Right lobe of liver (tissue), 4 donors: Measurements from ENCODE around the gene PDSS2.

Source experiments
- POLR2A ChIP-seq: fragments of 450-650 bp; IDR thresholded peaks from one replicate; pipeline ENCODE4 v1.6.1; 2017; ENCODE audit warnings: antibody characterized with exemption, mild to moderate bottlenecking
- TF ChIP-seq, protein P1 (sequence below), 4 donors: fragments of 200-600 bp in 3 of 4; fragments of 450-650 bp in 1 of 4; IDR thresholded peaks; one replicate each; pipeline versions ENCODE4 v1.5.1 to v1.8.0; 2016 to 2022; ENCODE audit warnings: antibody characterized with exemption in 4 of 4, mild to moderate bottlenecking in 2 of 4
- donor health status: DM: no; HTN: no; CAD: no.
- donor health status: DM: no; HTN: no; CAD: no.
- donor health status: DM: no; HTN: yes; CAD: no.

- TF ChIP-seq, protein P1, sequence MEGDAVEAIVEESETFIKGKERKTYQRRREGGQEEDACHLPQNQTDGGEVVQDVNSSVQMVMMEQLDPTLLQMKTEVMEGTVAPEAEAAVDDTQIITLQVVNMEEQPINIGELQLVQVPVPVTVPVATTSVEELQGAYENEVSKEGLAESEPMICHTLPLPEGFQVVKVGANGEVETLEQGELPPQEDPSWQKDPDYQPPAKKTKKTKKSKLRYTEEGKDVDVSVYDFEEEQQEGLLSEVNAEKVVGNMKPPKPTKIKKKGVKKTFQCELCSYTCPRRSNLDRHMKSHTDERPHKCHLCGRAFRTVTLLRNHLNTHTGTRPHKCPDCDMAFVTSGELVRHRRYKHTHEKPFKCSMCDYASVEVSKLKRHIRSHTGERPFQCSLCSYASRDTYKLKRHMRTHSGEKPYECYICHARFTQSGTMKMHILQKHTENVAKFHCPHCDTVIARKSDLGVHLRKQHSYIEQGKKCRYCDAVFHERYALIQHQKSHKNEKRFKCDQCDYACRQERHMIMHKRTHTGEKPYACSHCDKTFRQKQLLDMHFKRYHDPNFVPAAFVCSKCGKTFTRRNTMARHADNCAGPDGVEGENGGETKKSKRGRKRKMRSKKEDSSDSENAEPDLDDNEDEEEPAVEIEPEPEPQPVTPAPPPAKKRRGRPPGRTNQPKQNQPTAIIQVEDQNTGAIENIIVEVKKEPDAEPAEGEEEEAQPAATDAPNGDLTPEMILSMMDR (IDR thresholded peaks at IDR 0.05) = no peak
- TF ChIP-seq POLR2A = no peak
Measured at GRCh38 chr6:107323133-107323785, 136.1 kb downstream of the PDSS2 start.
